ENCODE results near the gene TMEM255A. TPM values are rescaled to one million over a fixed set of nuclear protein-coding genes. Genes with fewer than 3 reads are reported as not detected.

The TMEM255A gene
- total RNA-seq, 1 experiment from 2014 or later = 0.06 TPM

DNA sequence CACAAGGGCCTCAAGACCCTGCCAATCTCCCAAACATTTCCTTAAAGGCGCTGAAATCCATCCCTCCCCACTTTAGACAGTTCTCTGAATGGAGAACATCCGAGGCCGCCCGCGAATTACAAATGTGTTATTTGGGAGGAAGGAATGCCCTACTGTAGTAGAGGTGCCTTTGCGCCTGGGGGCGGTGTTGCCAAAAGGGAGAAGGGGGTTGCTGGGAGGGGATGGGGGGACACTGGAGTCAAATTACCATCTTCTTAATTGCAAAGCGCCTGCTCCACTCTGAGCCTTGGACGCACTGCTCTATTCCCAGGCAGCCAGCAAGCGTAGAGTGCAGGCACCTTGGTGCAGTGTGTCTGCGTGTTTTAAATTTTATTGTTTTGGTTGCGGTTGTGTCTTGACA lies 2.7 kb downstream of the TMEM255A start:
- no peak for DNase-seq (ENCODE audit: low read depth)

DNA sequence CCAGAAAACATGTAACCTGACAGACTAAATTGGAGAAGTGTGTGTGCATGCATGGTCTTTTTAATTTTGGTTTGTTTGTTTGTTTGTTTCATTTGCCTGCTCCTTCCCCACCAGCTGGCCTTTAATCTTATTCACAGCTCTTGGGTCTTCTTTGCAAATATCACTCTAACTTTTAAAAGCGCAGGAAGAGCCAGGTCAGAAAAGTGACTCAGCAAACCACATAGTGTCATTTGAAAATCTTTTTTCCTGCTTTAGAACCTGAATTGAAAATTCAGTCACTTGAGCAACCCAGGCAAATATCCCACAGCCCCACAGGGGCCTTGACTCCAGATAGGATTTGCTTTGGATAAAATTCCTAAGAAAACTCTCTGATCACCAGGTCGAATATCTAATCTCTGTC lies 4.6 kb downstream of the TMEM255A start:
- peak; percentile 6 for DNase-seq (ENCODE audit: low read depth)

DNA sequence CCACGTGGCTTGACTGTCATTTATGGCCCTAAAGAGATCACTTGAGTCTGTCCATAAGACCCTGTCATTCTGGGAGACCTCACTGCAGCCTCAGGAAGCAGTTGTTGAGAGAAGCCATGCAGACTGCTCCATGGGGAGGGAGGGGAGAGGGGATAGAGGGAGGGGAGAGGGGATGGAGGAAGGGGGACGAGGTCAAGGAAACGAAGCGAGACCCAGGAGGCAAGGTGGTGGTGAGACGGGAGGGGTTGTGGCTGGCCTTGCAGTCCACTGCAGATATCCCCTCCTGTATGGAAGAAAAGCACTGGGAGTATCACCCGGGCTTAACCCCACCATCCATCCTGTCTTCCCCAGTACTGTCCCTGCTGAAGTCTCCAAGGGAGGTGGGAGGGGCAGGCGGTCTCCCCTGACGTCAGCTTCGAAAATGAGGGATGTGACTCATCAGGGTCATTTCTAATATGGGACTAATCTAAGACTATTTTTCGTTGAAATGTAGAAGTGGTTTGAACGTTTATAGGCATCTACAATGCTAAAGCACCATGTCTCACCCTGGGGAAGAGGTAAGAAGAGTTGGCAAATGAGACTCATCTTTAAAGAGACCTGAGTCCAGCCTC lies 5.6 kb downstream of the TMEM255A start:
- DNase-seq (ENCODE audit: low read depth) = peak; percentile 41

DNA sequence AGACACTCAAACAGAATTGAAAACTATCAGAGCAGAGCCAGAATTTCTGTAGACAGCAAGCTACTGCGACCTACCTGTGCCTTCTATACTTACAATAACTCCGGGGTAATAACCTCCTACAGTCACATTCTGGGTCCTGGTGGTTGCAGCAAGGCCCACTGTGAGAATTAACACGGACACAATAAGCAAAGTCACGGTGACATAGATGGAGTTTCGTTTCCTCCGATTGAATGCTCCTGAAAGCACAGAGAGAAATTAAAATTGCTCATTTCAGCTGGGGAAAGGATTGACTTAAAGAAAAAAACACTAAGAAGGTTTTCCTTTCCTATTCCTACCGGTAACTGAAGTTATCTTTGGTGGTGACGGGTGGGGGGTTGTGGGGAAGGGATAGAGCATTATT lies 7.0 kb downstream of the TMEM255A start:
- DNase-seq (ENCODE audit: low read depth) = no peak

GRCh38 chrX:120302434-120302833 lies 8.8 kb downstream of the TMEM255A start:
- peak; percentile 28 for DNase-seq (ENCODE audit: low read depth)

GRCh38 chrX:120301960-120302359 lies 9.3 kb downstream of the TMEM255A start:
- DNase-seq (ENCODE audit: low read depth) = no peak

DNA sequence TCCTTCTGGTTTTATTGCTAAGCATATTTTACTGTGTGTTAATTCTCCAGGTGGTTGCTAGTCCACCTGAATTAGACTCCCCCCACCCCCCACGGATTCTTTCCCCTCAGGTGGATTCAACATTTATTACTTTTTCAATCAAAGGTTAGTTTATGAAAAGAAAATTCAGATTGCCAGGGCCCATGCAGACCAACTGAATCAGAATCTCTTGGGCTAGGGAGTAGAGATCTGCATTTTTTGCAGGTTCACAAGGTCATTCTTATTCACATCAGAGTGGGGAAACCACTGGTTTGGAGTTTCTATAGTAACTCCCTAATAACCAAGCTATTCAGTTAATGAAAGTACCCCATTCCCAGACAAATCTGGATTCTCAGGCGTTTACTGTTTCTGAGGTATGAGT lies 9.8 kb downstream of the TMEM255A start:
- DNase-seq (ENCODE audit: low read depth) = no peak

DNA sequence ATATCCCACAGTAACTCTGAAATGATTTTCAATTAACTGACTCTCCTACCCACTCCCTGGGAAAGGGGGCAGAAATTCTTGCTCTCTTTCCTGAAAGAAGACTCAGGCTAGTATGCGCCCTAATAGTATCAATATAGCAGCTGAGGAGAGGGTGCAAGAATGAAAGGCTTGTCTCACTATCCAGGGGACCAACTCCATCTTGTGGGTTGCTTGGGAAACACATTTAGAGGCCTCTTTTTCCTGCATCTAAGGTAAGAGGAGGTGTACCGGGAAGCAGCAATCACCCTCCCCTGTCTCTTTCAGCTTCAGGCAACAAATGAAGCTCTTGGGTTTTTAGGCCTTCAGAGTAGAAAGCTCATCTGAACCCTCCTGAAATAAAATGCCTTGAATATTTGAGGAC lies 11.3 kb downstream of the TMEM255A start:
- DNase-seq (ENCODE audit: low read depth) = no peak

GRCh38 chrX:120297923-120298322 lies 13.3 kb downstream of the TMEM255A start:
- no peak for DNase-seq (ENCODE audit: low read depth)

GRCh38 chrX:120294651-120295050 lies 16.6 kb downstream of the TMEM255A start:
- no peak for DNase-seq (ENCODE audit: low read depth)

DNA sequence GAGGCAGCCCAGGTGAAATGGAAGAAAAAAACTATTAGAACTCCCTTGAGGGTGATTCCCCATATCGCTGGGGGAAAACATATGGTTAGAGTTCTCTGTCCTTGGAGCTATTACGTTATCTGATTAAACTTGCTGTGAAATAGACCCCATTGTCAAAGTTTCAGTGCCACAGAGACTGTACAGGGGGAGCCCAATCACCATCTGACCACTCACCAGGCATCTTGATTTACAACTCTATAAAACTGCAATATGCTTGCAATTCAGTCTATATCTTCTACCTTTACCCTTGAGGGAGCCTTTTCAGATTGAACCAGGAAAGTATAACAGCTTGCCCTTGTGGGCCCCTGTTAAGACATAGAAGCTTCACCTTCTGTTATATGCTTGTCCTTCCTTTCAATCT lies 18.2 kb downstream of the TMEM255A start:
- DNase-seq (ENCODE audit: low read depth) = no peak

- no peak for DNase-seq (ENCODE audit: low read depth)
Observed at GRCh38 chrX:120291211-120291610, 20.1 kb downstream of the TMEM255A start.

DNA sequence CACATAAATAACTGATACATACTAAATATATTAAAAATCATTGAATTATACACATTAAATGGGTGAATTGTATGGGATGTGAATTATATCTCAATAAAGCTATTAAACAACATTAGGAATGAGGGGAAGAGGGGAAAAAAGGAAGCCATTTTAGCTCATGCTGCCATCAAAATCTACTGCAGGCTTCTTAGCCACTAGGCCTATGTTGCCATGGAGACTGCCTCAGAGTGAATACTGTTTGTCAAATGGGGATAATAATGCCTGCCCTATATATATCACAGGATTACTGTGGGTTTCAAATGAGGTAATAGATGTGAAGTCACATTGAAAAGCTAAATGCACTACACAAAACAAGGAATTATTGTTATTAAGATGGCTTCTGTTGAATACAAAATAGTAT lies 21.2 kb downstream of the TMEM255A start:
- DNase-seq (ENCODE audit: low read depth) = no peak

GRCh38 chrX:120287513-120288112 lies 23.6 kb downstream of the TMEM255A start:
- no peak for DNase-seq (ENCODE audit: low read depth)

GRCh38 chrX:120286733-120287512 lies 24.3 kb downstream of the TMEM255A start:
- no peak for DNase-seq (ENCODE audit: low read depth)

- DNase-seq (ENCODE audit: low read depth) = no peak
Observed at GRCh38 chrX:120282697-120283096, 28.6 kb downstream of the TMEM255A start.

DNA sequence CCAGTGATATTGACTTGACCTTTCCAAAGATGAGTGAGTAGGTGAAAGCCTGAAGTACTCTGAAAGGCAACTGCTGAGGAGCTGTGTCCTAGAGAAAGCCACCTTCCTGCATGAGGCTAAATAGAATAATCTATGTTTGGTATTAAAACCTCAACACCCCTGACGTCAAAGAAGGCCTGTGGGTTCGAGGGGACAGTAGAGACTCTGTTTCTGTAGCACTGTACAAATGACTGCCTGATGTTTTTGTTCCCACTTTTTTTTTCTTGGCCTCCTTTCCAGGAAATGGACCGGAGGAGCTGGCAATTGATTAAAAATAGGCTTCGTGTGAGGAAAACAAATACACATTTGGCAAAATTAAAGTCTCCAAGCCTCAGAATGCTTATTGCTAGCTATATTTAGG lies 29.5 kb downstream of the TMEM255A start:
- DNase-seq (ENCODE audit: low read depth) = no peak

- DNase-seq (ENCODE audit: low read depth) = no peak
Observed at GRCh38 chrX:120281021-120281624, 30.1 kb downstream of the TMEM255A start.

DNA sequence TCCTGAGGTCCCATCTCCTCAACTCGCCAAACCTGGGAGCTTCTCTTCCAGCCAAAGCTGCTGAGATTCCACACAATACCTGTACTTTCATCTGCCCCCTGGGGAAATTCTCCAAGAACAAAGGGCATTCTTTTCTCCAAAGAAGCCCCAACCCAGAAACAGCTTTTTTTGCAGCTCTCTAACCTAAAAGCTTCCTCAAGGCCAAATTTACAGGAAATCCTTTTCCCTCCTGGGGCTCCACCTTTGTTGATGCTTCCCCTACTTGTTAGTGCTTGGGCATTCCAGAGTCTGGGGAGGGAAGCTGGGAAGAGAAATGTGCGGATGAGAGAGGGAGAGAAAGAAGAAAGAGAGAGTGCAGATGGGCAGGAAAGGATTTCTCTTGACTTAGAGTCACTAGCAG lies 36.3 kb downstream of the TMEM255A start:
- no peak for DNase-seq (ENCODE audit: low read depth)

DNA sequence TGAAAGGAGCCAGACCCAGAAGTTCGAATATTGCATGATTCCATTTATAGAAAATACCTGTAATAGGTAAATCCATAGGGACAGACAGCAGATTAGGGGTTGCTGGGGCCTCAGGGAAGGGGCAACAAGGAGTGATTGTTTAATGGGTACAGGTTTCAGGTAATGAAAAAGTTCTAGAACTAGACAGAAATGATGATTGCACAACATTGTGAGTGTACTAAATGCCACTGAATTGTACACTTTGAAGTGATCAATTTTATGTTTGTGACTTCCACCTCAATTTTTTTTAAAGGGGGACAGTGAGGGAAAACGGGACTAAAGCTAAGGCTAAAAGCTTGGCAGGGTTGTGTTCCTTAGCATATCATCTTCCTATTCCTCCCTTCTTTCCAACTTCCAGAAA lies 37.1 kb downstream of the TMEM255A start:
- no peak for DNase-seq (ENCODE audit: low read depth)

GRCh38 chrX:120271218-120271617 lies 40.0 kb downstream of the TMEM255A start:
- no peak for DNase-seq (ENCODE audit: low read depth)

GRCh38 chrX:120270567-120270966 lies 40.7 kb downstream of the TMEM255A start:
- DNase-seq (ENCODE audit: low read depth) = no peak

Data from Daoy (cell line).